Peyer's patch (tissue), 4 donors: ENCODE results near the gene LATS1. TPM values are rescaled to one million over a fixed set of nuclear protein-coding genes. Genes with fewer than 3 reads are reported as not detected.

Experiments
- DNase-seq, 3 donors: peaks; one replicate each; pipeline ENCODE4 v3.0.0-alpha.2; 2017 to 2019
- H3K27ac ChIP-seq, 4 donors: fragments of 200-600 bp; sonication (generic); one replicate each; pipeline ENCODE4 v1.5.1; 2016 to 2019
- H3K27me3 ChIP-seq, 2 donors: fragments of 200-600 bp; sonication (generic); one replicate each; pipeline ENCODE4 v1.5.1; 2019
- H3K36me3 ChIP-seq, 3 donors: fragments of 200-600 bp; sonication (generic); one replicate each; pipeline ENCODE4 v1.5.1; 2016 to 2019
- H3K4me1 ChIP-seq, 4 donors: fragments of 200-600 bp; sonication (generic); one replicate each; pipeline ENCODE4 v1.5.1; 2016 to 2019
- H3K4me3 ChIP-seq, 4 donors: fragments of 200-600 bp; sonication (generic); 1 replicate in 3 of 4; 2 replicates in 1 of 4; pipeline ENCODE4 v1.5.1; 2016 to 2019; ENCODE audit warnings: mild to moderate bottlenecking in 1 of 4
- H3K9me3 ChIP-seq, 4 donors: fragments of 200-600 bp; sonication (generic); one replicate each; pipeline ENCODE4 v1.5.1; 2016 to 2019; ENCODE audit warnings: mild to moderate bottlenecking in 1 of 4
- POLR2A ChIP-seq, 2 donors: fragments of 450-650 bp; IDR thresholded peaks; one replicate each; pipeline ENCODE4 v1.5.1; 2017; ENCODE audit warnings: antibody characterized with exemption in 2 of 2, mild to moderate bottlenecking in 2 of 2, moderate library complexity in 2 of 2
- total RNA-seq, 4 donors: library from RNA; depleted of rRNA; stranded (reverse); fragments of >200 nt; gene quantifications; one replicate each; pipeline ENCODE4 v1.1.0, GENCODE V29; 2016
- TF ChIP-seq, protein P1 (sequence below), 6 experiments: fragments of 450-650 bp in 4 of 6; fragments of 200-600 bp in 2 of 6; sonication (generic) in 1 of 6; IDR thresholded peaks; one replicate each; pipeline ENCODE4 v1.5.1; 2017 to 2019; ENCODE audit warnings: antibody characterized with exemption in 6 of 6, mild to moderate bottlenecking in 3 of 6, moderate library complexity in 1 of 6

The LATS1 gene
- total RNA-seq, 4 donors from 2014 or later: 21.8 to 38.8 (median 29.7) TPM

DNA sequence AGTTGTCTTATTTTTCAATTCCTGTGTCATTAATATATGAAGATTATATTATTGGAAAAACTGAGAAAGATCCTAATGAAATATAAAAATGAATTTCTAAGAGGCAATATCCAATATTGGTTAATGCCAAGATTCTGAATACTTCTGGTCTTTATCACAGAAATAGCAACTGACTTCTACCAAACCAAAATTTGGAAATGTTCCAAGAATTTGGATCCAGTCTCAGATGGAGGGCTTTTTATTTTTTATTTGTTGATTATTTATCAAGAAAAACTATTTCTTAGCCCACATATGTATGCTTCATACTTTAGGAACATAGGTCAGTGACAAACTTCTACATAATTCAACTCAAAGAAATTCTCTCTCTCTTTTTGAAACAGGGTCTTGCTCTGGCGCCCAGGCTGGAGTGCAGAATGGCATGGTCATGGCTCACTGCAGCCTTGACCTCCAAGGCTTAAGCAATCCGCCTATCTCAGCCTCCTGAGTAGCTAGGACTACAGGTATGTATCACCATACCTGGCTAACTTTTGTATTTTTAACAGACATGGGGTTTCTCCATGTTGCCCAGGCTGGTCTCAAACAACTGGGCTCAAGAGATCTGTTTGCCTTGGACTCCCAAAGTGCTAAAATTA, 15.3 kb upstream of the LATS1 start:
- Histone ChIP-seq H3K4me3 (no peak overlapping the region), H3K27me3 (no peaks in the 10 kb centered on the region), H3K4me1 (no peaks in the 10 kb centered on the region), H3K27ac (no peak overlapping the region), H3K9me3 (no peaks in the 10 kb centered on the region), H3K36me3 (peaks cover 0 to 80% (median 0%) of the 10 kb centered on the region in 3 donors)
- no peak for TF ChIP-seq POLR2A (IDR thresholded peaks at IDR 0.05)
- TF ChIP-seq, protein P1, sequence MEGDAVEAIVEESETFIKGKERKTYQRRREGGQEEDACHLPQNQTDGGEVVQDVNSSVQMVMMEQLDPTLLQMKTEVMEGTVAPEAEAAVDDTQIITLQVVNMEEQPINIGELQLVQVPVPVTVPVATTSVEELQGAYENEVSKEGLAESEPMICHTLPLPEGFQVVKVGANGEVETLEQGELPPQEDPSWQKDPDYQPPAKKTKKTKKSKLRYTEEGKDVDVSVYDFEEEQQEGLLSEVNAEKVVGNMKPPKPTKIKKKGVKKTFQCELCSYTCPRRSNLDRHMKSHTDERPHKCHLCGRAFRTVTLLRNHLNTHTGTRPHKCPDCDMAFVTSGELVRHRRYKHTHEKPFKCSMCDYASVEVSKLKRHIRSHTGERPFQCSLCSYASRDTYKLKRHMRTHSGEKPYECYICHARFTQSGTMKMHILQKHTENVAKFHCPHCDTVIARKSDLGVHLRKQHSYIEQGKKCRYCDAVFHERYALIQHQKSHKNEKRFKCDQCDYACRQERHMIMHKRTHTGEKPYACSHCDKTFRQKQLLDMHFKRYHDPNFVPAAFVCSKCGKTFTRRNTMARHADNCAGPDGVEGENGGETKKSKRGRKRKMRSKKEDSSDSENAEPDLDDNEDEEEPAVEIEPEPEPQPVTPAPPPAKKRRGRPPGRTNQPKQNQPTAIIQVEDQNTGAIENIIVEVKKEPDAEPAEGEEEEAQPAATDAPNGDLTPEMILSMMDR (IDR thresholded peaks at IDR 0.05): no peak
- no peak for DNase-seq

DNA sequence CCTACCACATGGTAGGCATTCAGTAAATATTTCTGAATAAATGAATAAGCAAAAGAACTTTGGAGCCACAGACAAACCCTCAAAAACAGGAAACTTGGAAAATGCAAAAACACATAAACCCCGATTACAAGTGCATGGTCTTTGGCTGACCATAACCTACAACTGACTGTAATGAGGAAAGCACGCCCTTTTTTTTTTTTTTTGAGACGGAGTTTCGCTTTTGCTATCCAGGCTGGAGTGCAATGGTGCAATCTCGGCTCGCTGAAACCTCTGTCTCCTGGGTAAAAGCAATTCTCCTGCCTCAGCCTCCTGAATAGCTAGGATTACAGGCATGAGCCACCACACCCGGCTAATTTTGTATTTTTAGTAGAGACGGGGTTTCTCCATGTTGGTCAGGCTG, 11.9 kb upstream of the LATS1 start:
- Histone ChIP-seq H3K4me3 (no peak overlapping the region), H3K36me3 (peaks cover 0 to 49% (median 0%) of the 10 kb centered on the region in 3 donors), H3K27me3 (no peaks in the 10 kb centered on the region), H3K27ac (no peak overlapping the region), H3K9me3 (no peaks in the 10 kb centered on the region), H3K4me1 (no peaks in the 10 kb centered on the region)
- TF ChIP-seq, protein P1 (IDR thresholded peaks at IDR 0.05): no peak
- no peak for TF ChIP-seq POLR2A (IDR thresholded peaks at IDR 0.05)
- no peak for DNase-seq

DNA sequence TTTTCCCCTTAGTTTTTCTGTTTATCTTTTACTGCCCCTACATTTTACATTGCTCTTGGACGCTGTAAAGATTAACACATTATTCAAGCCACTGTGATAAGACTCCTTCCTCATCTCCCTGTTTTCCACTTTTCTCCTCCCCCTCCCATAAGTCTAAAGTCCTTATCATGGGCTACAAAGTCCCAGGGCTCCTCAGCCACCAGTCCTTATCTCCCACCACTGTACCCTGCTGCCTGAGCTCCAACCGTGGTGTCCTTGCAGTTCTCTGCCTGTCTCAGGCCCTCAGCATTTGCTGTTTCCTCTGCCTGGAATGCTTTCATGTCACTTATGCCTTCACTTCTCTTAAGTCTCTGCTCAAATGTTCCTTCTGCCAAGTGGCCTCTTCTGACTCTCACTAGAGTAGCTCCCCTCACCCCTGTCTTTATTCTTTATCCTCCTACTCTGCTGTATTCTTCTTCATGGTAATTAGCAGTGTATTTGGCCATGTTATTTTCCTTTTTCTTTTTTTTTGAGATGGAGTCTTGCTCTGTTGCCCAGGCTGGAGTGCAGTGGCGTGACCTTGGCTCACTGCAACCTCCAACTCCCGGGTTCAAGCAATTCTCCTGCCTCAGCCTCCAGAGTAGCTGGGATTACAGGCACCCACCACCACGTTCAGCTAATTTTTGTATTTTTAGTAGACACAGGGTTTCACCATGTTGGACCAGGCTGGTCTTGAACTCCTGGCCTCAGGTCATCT, 10.8 kb upstream of the LATS1 start:
- no peak for DNase-seq
- Histone ChIP-seq H3K36me3 (peaks cover 0 to 38% (median 0%) of the 10 kb centered on the region in 3 donors), H3K27me3 (no peaks in the 10 kb centered on the region), H3K4me3 (no peak overlapping the region), H3K4me1 (no peaks in the 10 kb centered on the region), H3K9me3 (no peaks in the 10 kb centered on the region), H3K27ac (peak overlapping the region in 1 of 4 donors; percentile 11)
- TF ChIP-seq, protein P1 (IDR thresholded peaks at IDR 0.05): no peak
- no peak for TF ChIP-seq POLR2A (IDR thresholded peaks at IDR 0.05)

DNA sequence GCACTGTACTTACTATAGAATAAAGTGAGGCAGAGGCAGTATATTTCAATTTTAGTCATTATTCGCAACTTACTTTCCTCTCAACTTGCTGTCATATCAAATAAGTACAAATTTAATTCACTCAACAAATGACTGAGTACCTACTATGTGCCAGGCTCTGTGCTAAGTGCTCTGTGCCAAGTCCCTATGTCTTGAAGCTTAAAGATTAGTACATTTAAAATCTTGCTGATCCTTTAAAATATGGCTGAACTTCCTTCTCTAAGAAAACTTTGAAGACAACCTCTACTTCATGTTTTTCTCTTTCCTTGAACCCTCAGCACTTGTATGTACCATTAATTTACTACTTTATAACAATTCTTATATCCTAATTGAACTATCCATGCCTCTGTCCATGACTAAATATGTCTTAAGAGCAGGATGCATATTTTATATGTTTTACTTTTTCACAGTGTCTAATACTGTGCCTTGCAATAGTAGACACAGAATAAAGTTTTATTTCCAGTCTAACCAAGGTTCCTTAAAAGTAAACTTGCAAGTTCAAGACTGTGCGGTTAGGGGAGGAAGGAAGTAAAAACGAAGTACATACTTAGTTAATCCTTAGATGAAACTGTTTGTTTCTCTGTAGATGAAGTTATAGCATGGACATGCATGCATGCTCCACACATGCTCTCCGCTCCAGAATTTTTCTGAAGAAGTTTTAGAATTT, 10.0 kb upstream of the LATS1 start:
- H3K9me3 ChIP-seq: no peaks in the 10 kb centered on the region
- H3K36me3 ChIP-seq: peaks cover 0 to 38% (median 0%) of the 10 kb centered on the region in 3 donors
- TF ChIP-seq, protein P1 (IDR thresholded peaks at IDR 0.05): no peak
- TF ChIP-seq POLR2A (IDR thresholded peaks at IDR 0.05): no peak
- H3K4me1 ChIP-seq: no peaks in the 10 kb centered on the region
- no peak for DNase-seq
- H3K27ac ChIP-seq: no peak overlapping the region
- H3K4me3 ChIP-seq: no peak overlapping the region
- H3K27me3 ChIP-seq: no peaks in the 10 kb centered on the region

DNA sequence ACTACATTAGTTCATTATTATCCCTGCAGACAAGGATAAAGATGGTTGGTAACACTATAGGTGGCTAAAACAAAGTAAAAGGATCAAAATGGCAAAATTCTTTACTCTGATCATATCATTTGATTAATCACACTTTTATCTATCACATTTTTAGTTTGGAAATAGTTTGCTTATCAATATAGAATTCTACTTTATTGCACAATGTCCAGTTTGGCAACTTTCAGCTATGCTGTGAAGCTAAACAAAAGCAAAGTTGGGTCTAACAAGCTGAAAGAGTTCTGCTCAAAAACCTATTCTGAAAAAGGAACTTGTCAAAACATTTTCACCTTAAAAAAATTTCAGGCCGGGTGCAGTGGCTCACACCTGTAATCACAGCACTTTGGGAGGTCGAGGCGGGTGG, 7.9 kb upstream of the LATS1 start:
- Histone ChIP-seq H3K4me3 (no peak overlapping the region), H3K36me3 (peaks cover 0 to 20% (median 0%) of the 10 kb centered on the region in 3 donors), H3K4me1 (no peaks in the 10 kb centered on the region), H3K9me3 (no peaks in the 10 kb centered on the region), H3K27me3 (no peaks in the 10 kb centered on the region), H3K27ac (no peak overlapping the region)
- TF ChIP-seq POLR2A (IDR thresholded peaks at IDR 0.05): no peak
- TF ChIP-seq, protein P1 (IDR thresholded peaks at IDR 0.05): no peak
- DNase-seq: no peak
